HG03064 (cell line): ENCODE measurements around the gene PIGW.

ENCODE experiments used
- ATAC-seq: cut with Tn5 transposase; IDR thresholded peaks from one replicate; pipeline ENCODE4 v1.9.1; 2021; ENCODE audit warnings: low read depth; ENCODE audit not compliant: unreplicated experiment

Gene PIGW

GRCh38 chr17:36534840-36535668, at the start of gene PIGW, which contains the start of gene MYO19:
PIGW (plus strand) TSS chr17:36534987; CDS start chr17:36537102, 2,115 bp downstream.
MYO19 (minus strand) TSS chr17:36534868; CDS start chr17:36532538, 2,330 bp downstream.
- peak; percentile 57 for ATAC-seq

GRCh38 chr17:36485027-36485426, 49.8 kb upstream of the PIGW start:
- ATAC-seq: no peak

GRCh38 chr17:36485805-36486203, 49.0 kb upstream of the PIGW start:
- no peak for ATAC-seq

GRCh38 chr17:36486204-36487194, 48.3 kb upstream of the PIGW start, which contains the start of gene ZNHIT3:
ZNHIT3 (plus strand) TSS chr17:36486681; CDS start chr17:36486700, 19 bp downstream.
- ATAC-seq: peak; percentile 88

- ATAC-seq: no peak
Measured at GRCh38 chr17:36493956-36494355, 40.8 kb upstream of the PIGW start.

- no peak for ATAC-seq
Measured at GRCh38 chr17:36494674-36495073, 40.1 kb upstream of the PIGW start.

GRCh38 chr17:36495076-36495578, 39.7 kb upstream of the PIGW start:
- no peak for ATAC-seq

GRCh38 chr17:36496018-36496789, 38.6 kb upstream of the PIGW start:
- ATAC-seq: no peak

GRCh38 chr17:36498155-36498554, 36.6 kb upstream of the PIGW start:
- no peak for ATAC-seq

GRCh38 chr17:36498560-36499300, 36.1 kb upstream of the PIGW start:
- no peak for ATAC-seq

GRCh38 chr17:36500745-36501225, 34.0 kb upstream of the PIGW start:
- no peak for ATAC-seq

GRCh38 chr17:36501351-36501750, 33.4 kb upstream of the PIGW start:
- ATAC-seq: no peak

GRCh38 chr17:36501963-36502362, 32.8 kb upstream of the PIGW start:
- no peak for ATAC-seq

- no peak for ATAC-seq
Measured at GRCh38 chr17:36503456-36504155, 31.2 kb upstream of the PIGW start.

- ATAC-seq: no peak
Measured at GRCh38 chr17:36504156-36504545, 30.6 kb upstream of the PIGW start.

- ATAC-seq: no peak
Measured at GRCh38 chr17:36505171-36505570, 29.6 kb upstream of the PIGW start.

GRCh38 chr17:36506249-36506826, 28.4 kb upstream of the PIGW start:
- ATAC-seq: no peak

- ATAC-seq: no peak
Measured at GRCh38 chr17:36506831-36507230, 28.0 kb upstream of the PIGW start.
